ENCODE results near the gene NDST1. TPM values are rescaled to one million over a fixed set of nuclear protein-coding genes. Genes with fewer than 3 reads are reported as not detected.

NDST1 gene
- total and polyA plus RNA-seq, 10 donors = 6.1 to 360 (median 223) TPM

DNA sequence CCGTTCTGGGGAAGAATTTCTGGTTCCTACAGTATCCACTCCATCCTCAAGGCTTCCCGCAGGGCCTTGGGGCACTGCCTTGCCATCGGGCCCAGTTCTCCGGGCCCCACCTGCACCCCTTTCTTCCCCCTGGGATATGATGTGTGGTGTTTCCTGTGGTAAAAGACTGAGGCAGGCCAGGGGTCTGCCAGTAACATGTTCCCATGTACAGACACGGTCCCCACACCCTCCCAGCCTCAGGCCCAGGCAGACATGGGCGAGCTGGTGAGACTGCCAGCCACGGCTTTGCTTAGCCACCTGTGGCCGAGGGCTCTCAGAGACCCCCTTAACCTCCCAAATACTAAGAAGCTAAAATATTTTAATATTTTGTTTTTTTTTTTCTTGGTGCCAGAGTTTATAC, 46.0 kb downstream of the NDST1 start:
- no peak for TF ChIP-seq POLR2A (IDR thresholded peaks at IDR 0.05)
- TF ChIP-seq, protein P1, sequence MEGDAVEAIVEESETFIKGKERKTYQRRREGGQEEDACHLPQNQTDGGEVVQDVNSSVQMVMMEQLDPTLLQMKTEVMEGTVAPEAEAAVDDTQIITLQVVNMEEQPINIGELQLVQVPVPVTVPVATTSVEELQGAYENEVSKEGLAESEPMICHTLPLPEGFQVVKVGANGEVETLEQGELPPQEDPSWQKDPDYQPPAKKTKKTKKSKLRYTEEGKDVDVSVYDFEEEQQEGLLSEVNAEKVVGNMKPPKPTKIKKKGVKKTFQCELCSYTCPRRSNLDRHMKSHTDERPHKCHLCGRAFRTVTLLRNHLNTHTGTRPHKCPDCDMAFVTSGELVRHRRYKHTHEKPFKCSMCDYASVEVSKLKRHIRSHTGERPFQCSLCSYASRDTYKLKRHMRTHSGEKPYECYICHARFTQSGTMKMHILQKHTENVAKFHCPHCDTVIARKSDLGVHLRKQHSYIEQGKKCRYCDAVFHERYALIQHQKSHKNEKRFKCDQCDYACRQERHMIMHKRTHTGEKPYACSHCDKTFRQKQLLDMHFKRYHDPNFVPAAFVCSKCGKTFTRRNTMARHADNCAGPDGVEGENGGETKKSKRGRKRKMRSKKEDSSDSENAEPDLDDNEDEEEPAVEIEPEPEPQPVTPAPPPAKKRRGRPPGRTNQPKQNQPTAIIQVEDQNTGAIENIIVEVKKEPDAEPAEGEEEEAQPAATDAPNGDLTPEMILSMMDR (IDR thresholded peaks at IDR 0.05 in 8 of 11, conservative IDR thresholded peaks at IDR 0.05 in 3 of 11) = no peak
- H3K4me1 ChIP-seq = peaks cover 0 to 13% (median 5%) of the 10 kb centered on the region in 6 donors
- no peak overlapping the region for H3K4me3 ChIP-seq
- intact Hi-C loops (cut with DNase I; ENCODE audit: low total_unique reads) = no loop called here
- 82 to 90% (median 87%) methylated on average over 8 of the region's 8 CpGs for WGBS, 5 donors
- H3K27me3 ChIP-seq (replicated peaks in 1 of 7) = no peaks in the 10 kb centered on the region
- peak overlapping the region in 3 of 8 donors; percentile 5 to 51 (median 45) for H3K27ac ChIP-seq
- no peaks in the 10 kb centered on the region for H3K9me3 ChIP-seq
- H3K36me3 ChIP-seq = peaks cover 0 to 100% (median 67%) of the 10 kb centered on the region in 6 donors
- no peak for DNase-seq

DNA sequence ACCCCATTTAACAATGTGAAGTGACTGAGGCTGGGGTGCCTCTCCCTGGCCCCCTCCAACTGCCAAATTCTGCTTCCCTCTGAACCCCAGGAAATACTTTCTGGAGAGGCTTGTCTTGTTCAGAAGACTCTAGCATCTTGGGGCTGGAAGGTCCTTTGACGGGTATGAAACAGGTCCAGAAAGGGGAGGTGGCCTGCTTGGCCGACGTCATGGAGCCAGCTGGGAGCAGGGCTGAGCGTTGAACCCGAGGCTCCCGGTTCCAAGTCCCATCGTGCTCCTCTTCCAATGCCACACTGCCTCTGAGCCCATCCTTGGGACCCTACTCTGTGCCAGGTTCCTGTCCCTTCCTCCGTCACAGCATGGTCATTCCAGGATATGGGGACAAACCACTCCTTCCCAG, 46.9 kb downstream of the NDST1 start:
- TF ChIP-seq POLR2AphosphoS5 (IDR thresholded peaks at IDR 0.05) (no peak), POLR2A (IDR thresholded peaks at IDR 0.05) (no peak)
- TF ChIP-seq, protein P1 (IDR thresholded peaks at IDR 0.05 in 8 of 11, conservative IDR thresholded peaks at IDR 0.05 in 3 of 11) = no peak
- Histone ChIP-seq H3K9me3 (no peaks in the 10 kb centered on the region), H3K27me3 (replicated peaks in 1 of 7) (no peaks in the 10 kb centered on the region), H3K4me1 (peaks cover 0 to 13% (median 5%) of the 10 kb centered on the region in 6 donors), H3K4me3 (no peak overlapping the region), H3K36me3 (peaks cover 0 to 91% (median 59%) of the 10 kb centered on the region in 6 donors), H3K27ac (peak overlapping the region in 2 of 8 donors; percentile 17 to 33)
- intact Hi-C loops (cut with DNase I; ENCODE audit: low total_unique reads) = no loop called here
- 75 to 93% (median 83%) methylated on average over 4 to 8 of the region's 8 CpGs for WGBS, 5 donors
- no peak for DNase-seq

DNA sequence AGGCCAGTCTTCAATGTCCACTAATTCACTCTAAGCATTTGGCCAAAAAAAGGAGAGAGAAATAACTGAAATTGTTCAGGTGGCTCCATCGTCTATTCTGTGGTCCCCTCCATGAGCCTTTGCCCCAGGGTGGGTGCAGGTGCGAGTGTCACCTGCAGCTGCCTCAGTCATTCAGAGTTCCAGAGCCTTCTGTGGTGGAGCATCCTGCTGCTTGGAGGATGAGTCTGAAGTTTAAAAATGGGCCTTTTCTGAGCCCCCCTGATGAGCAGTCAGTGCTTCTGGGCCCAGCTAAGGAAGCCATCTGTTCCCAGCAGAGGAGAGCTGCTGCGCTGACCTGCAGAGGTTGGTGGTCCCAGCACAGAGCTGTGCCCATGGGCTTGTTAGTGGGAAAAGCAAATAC, 48.2 kb downstream of the NDST1 start:
- TF ChIP-seq POLR2AphosphoS5 (IDR thresholded peaks at IDR 0.05) (no peak), POLR2A (IDR thresholded peaks at IDR 0.05) (no peak)
- TF ChIP-seq, protein P1 (IDR thresholded peaks at IDR 0.05 in 8 of 11, conservative IDR thresholded peaks at IDR 0.05 in 3 of 11) = no peak

GRCh38 chr5:150556859-150557508, 49.1 kb downstream of the NDST1 start:
- Histone ChIP-seq H3K27ac (peak overlapping the region in 2 of 8 donors; percentile 6 to 40), H3K4me3 (no peak overlapping the region), H3K4me1 (peaks cover 0 to 23% (median 10%) of the 10 kb centered on the region in 6 donors), H3K9me3 (no peaks in the 10 kb centered on the region), H3K36me3 (peaks cover 0 to 69% (median 40%) of the 10 kb centered on the region in 6 donors), H3K27me3 (replicated peaks in 1 of 7) (no peaks in the 10 kb centered on the region)
- intact Hi-C loops (cut with DNase I; ENCODE audit: low total_unique reads) = no loop called here
- no peak for DNase-seq
- peak in 2 of 3 donors; percentile 7 to 28 for TF ChIP-seq POLR2AphosphoS5 (IDR thresholded peaks at IDR 0.05)
- no peak for TF ChIP-seq POLR2A (IDR thresholded peaks at IDR 0.05)
- WGBS, 5 donors = 40 to 57% (median 49%) methylated on average over 6 to 7 of the region's 7 CpGs

More for the DNA sequence above, 48.2 kb downstream of the NDST1 start:
- DNase-seq = no peak
- no peaks in the 10 kb centered on the region for H3K27me3 ChIP-seq (replicated peaks in 1 of 7)
- H3K36me3 ChIP-seq = peaks cover 0 to 78% (median 49%) of the 10 kb centered on the region in 6 donors
- peaks cover 0 to 21% (median 7%) of the 10 kb centered on the region in 6 donors for H3K4me1 ChIP-seq
- H3K27ac ChIP-seq = no peak overlapping the region
- no peaks in the 10 kb centered on the region for H3K9me3 ChIP-seq
- intact Hi-C loops (cut with DNase I; ENCODE audit: low total_unique reads) = no loop called here
- 74 to 98% (median 89%) methylated on average over 3 of the region's 3 CpGs for WGBS, 5 donors
- H3K4me3 ChIP-seq = no peak overlapping the region

Data from spleen (tissue), 11 donors.